AG04450 (cell line): ENCODE data around the gene RMI2. TPM values are rescaled to one million over a fixed set of nuclear protein-coding genes. Genes with fewer than 3 reads are reported as not detected.

Source experiments
- CTCF ChIA-PET: fragments of 300-600, 350-600 bp; formaldehyde crosslinking; extraction: SDS; loops from one replicate; lab custom pipeline; 2022; ENCODE audit warnings: antibody characterized with exemption, inconsistent platforms; lab: Charles Lee
- POLR2A ChIA-PET: fragments of 350-600 bp; formaldehyde crosslinking; extraction: SDS; loops from one replicate; lab custom pipeline; 2021; ENCODE audit warnings: antibody characterized with exemption, inconsistent platforms; lab: Yijun Ruan, JAX
- DNase-seq: peaks from one replicate; pipeline ENCODE4 v3.0.0-alpha.2; 2011; ENCODE audit warnings: low read depth, low spot score
- H3K27ac ChIP-seq: one replicate; pipeline ENCODE4 v1.5.1; 2012; ENCODE audit warnings: low read depth, low read length, control low read depth
- H3K27me3 ChIP-seq: one replicate; pipeline ENCODE4 v1.6.0; 2012; ENCODE audit warnings: low read length; ENCODE audit not compliant: control insufficient read depth, insufficient read depth
- H3K4me3 ChIP-seq: 2 replicates; pipeline ENCODE4 v1.5.1; 2011; ENCODE audit warnings: mild to moderate bottlenecking, low read depth, low read length, control low read depth
- H3K9me3 ChIP-seq: 2 replicates; pipeline ENCODE4 v1.5.1; 2012; ENCODE audit warnings: low read length; ENCODE audit not compliant: control insufficient read depth, insufficient read depth
- CTCF ChIP-seq: IDR thresholded peaks from 2 replicates; pipeline ENCODE4 v1.5.1; 2011; ENCODE audit warnings: low read depth, low read length, control low read depth, inconsistent platforms
- polyA plus RNA-seq: library from polyadenylated mRNA; depleted of rRNA; stranded (reverse); fragments of >200 nt; gene quantifications from 2 replicates; pipeline ENCODE4 v1.2.3, GENCODE V29; 2011

Gene RMI2
- polyA plus RNA-seq, 1 experiment: 4.7 TPM

DNA sequence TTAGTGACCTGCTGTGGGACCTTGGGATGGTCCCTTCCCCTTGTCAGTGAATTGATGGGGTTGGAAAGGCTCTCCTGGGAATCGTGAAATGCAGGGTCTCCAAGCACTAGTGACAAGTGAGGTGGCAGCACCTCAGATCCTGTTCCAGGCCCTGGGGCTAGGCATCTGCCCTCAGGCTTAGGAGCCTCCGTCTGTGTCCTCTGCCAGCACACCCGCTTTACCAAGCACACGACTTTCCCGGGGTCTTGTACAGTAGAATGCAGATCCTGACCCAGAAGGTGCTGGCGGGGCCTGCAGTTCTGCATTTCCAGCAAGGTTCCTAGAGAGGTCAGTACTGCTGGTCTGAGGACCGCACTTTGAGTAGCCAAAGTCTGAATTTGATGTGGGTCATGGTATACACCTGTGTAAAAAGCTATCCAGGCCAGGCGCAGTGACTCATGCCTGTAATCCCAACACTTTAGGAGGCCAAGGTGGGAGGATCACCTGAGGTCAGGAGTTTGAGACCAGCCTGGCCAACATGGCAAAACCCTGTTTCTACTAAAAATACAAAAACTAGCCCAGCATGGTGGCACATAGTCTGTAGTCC, 30.9 kb upstream of the RMI2 start:
- ChIA-PET CTCF (no interaction called here), POLR2A (no interaction called here)
- TF ChIP-seq CTCF: no peak
- no peak overlapping the region for H3K27ac ChIP-seq
- H3K9me3 ChIP-seq: no peaks in the 10 kb centered on the region; the same call in 1 of the 2 replicates
- no peak for DNase-seq
- H3K4me3 ChIP-seq: no peak overlapping the region
- H3K27me3 ChIP-seq: no peaks in the 10 kb centered on the region

DNA sequence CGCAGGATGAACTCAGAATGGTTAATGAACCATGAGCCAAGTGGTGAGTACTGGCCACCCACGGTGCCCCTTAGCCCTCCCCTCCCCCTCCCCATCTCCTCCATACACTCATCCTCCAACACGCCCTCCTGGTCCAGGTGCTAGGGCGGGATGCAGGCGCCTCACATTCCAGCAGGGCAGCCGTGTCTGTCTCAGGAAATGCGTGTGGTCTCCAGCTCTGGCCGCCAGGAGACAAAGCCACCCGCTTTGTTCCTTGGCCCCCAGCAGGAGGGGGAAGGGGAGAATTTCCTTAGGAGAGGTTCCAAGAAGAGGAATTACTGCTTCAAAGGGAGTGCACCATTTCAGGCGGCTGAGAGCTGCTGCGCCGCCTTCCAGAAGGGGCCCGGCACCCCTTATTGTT, 29.7 kb upstream of the RMI2 start:
- Histone ChIP-seq H3K27me3 (no peaks in the 10 kb centered on the region), H3K27ac (no peak overlapping the region), H3K9me3 (no peaks in the 10 kb centered on the region; the same call in 1 of the 2 replicates), H3K4me3 (no peak overlapping the region)
- no peak for DNase-seq
- TF ChIP-seq CTCF: peak; percentile 39
- ChIA-PET CTCF (no interaction called here), POLR2A (interaction anchor here (1.0 kb wide), 2 partner anchors 13 to 60 kb away, joined by 3 read pairs; partner anchors contain the start of gene SOCS1)

- no peaks in the 10 kb centered on the region for H3K27me3 ChIP-seq
- H3K27ac ChIP-seq: peak overlapping the region; percentile 31
- H3K9me3 ChIP-seq: no peaks in the 10 kb centered on the region; the same call in 1 of the 2 replicates
- ChIA-PET POLR2A (interaction anchor here (1.0 kb wide), 1 partner anchor 61 kb away, joined by 3 read pairs; the partner anchor contains the start of gene SOCS1), CTCF (no interaction called here)
- TF ChIP-seq CTCF: no peak
- H3K4me3 ChIP-seq: no peak overlapping the region
- DNase-seq: no peak
Observed at GRCh38 chr16:11316331-11317015, 28.8 kb upstream of the RMI2 start.

DNA sequence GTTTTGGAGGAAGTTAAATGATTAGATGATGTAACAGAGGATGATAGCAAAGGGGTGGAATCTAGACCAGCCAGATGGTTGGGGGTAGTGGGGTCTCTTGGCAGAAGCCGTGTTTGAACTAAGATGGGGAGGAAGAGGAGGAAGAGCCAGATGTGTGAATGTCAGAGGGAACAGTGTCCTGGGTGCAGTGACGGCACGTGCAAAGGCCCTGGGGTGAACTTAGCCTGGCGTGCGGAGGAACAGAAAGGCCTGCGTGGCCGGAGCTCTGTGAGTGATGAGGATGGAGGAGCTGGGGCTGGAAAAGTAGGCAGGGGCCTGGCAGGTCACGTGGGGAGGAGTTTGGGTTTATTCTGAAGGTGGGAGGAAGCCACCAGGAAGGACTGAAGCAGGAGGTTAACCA, 26.4 kb upstream of the RMI2 start:
- H3K27me3 ChIP-seq: no peaks in the 10 kb centered on the region
- POLR2A ChIA-PET: no interaction called here
- CTCF ChIA-PET: interaction anchor here (0.6 kb wide), 1 partner anchor 32 kb away, joined by 6 read pairs; no protein-coding TSS in a partner anchor
- TF ChIP-seq CTCF: no peak
- no peaks in the 10 kb centered on the region; the same call in 1 of the 2 replicates for H3K9me3 ChIP-seq
- no peak overlapping the region for H3K4me3 ChIP-seq
- no peak for DNase-seq
- H3K27ac ChIP-seq: no peak overlapping the region

- Histone ChIP-seq H3K27ac (no peak overlapping the region), H3K4me3 (no peak overlapping the region), H3K27me3 (no peaks in the 10 kb centered on the region), H3K9me3 (no peaks in the 10 kb centered on the region; the same call in 1 of the 2 replicates)
- ChIA-PET POLR2A (no interaction called here), CTCF (no interaction called here)
- TF ChIP-seq CTCF: no peak
- no peak for DNase-seq
Observed at GRCh38 chr16:11319529-11320146, 25.6 kb upstream of the RMI2 start.
